ENCODE results near the gene SPRY4.

- TF ChIP-seq POLR2AphosphoS5 (IDR thresholded peaks at IDR 0.05) (no peak), POLR2A (IDR thresholded peaks at IDR 0.05) (no peak)
- TF ChIP-seq, protein P1, sequence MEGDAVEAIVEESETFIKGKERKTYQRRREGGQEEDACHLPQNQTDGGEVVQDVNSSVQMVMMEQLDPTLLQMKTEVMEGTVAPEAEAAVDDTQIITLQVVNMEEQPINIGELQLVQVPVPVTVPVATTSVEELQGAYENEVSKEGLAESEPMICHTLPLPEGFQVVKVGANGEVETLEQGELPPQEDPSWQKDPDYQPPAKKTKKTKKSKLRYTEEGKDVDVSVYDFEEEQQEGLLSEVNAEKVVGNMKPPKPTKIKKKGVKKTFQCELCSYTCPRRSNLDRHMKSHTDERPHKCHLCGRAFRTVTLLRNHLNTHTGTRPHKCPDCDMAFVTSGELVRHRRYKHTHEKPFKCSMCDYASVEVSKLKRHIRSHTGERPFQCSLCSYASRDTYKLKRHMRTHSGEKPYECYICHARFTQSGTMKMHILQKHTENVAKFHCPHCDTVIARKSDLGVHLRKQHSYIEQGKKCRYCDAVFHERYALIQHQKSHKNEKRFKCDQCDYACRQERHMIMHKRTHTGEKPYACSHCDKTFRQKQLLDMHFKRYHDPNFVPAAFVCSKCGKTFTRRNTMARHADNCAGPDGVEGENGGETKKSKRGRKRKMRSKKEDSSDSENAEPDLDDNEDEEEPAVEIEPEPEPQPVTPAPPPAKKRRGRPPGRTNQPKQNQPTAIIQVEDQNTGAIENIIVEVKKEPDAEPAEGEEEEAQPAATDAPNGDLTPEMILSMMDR (IDR thresholded peaks at IDR 0.05), result no peak
Measured at GRCh38 chr5:142281008-142281367, 43.8 kb downstream of the SPRY4 start.

Data from upper lobe of left lung (tissue), 4 donors.